GM18870 (cell line): Measurements from ENCODE around the gene MRPL49.
"Not testable (repeated sequence)": the region's sequence is repeated elsewhere in the genome, so short reads cannot be mapped to it uniquely, and the experiment has no call there.

Experiments used
- ATAC-seq: cut with Tn5 transposase; IDR thresholded peaks from one replicate; pipeline ENCODE4 v1.9.1; 2021; ENCODE audit warnings: moderate library complexity; ENCODE audit not compliant: unreplicated experiment

Gene MRPL49

DNA sequence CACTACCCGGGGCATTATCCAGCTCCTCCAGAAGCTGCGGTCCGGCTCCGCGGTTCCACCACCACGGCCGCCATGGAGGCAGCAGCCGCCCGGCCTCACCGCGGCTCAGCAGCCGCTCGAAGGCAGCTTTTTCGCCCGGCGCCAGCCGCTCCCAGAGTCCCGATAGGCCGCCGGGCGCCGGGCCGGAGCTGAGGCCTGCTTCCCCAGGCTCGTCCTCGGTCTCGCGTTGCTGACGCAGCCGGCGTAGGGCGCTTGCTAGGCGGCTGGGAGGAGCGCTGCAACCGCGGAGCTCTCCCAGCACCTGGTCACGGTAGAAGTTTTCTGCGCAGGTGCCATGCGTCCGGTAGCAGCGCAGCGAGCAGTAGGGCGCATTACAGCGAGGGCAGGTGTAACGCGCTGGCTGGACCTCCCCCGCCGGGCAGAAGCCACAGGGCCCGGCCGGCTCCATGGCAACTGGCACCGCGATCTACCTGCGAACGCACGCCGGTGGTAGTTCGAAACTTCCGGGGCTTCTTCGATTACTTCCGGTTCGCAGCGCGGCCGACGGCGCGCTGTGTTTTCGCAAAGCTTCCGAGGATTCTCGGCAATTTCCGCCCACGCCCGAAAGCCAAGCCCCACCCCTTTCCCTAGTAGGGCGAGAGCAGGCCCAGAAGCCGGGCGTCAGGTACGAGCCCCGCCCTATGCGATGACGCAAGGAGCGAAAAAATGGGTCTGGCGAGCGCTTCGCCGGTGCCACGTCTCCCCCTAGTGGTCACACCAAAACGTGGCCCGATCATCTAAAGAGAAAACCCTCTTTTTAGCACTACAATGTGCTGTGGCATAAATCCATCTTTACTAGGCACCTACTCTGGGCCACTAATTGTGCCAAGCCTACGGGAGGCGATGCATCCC, 4.7 kb upstream of the MRPL49 start, which contains the start of gene ZNHIT2:
TSS of gene ZNHIT2 (minus strand) at position 496 of the 891 bp plus-strand sequence. CDS start at position 448, 48 bp downstream.
- peak; percentile 60 for ATAC-seq

DNA sequence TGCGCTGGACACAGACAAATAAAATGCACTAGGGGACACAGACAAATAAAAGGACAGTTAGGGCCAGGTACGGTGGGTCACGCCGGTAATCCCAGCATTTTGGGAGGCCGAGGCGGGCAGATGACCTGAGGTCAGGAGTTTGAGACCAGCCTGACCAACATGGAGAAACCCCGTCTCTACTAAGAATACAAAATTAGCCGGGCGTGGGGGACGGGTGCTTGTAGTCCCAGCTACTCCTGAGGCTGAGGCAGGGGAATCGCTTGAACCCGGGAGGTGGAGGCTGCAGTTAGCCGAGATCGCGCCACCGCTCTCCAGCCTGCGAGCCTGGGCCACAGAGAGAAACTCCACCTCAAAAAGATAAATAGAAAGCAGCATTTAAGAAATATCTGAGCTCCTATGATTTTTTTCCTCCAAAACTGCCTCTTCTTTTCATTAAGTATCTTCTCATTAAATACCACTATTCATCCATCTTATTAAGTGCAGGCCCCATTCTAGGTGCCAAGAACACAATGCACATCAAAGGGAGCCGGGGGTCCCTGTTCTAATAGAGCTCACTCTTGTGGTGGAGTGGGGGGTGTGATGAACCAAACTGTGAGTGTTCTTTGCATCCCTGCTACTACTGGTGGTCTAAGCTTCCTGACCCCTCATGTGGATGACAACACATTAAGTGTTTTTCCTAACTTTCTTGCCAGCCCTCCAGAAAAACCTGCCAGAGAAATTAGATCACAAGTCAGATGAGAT, 3.9 kb upstream of the MRPL49 start:
- ATAC-seq: no peak

DNA sequence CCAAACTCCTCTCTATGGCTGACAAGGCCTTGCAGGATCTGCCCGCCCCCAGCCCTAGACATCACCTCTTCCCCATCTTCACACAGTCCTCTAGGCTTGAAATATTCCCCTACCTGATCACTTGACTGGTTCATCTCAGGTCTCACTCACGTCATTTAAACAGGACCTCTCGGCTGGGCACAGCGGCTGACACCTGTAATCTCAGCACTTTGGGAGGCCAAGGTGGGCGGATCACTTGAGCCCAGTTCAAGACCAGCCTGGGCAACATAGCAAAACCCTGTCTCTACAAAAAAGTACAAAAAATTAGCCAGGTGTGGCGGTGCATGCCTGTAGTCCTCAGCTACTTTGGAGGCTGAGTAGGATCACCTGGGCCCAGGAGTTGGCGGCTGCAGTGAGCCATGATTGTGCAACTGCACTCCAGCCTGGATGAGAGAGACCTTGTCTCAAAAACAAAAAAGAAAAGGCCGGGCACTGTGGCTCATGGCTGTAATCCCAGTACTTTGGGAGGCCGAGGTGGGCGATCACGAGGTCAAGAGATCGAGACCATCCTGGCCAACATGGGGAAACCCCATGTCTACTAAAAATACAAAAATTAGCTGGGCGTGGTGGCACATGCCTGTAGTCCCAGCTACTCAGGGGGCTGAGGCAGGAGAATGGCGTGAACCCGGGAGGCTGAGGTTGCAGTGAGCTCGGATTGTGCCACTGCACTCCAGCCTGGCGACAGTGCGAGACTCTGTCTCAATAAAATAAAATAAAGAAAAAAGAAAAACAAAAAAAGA, 3.0 kb upstream of the MRPL49 start:
- not testable (repeated sequence) for ATAC-seq

DNA sequence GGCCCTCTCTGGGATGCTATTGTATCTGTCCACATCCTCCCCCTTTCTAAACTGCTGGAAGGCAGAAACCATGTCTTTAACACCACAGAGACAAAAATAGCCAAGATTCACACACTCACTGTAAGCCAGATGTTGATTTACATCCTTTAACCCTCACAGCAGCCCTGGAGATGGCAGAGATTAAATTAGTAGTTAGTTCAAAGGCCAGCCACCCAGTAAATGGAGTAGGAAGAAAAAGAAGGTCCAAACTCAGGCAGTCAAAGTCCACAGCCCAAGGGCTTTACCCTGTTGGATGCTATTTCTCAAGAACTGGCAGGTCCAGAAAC, 2.5 kb upstream of the MRPL49 start:
- no peak for ATAC-seq

DNA sequence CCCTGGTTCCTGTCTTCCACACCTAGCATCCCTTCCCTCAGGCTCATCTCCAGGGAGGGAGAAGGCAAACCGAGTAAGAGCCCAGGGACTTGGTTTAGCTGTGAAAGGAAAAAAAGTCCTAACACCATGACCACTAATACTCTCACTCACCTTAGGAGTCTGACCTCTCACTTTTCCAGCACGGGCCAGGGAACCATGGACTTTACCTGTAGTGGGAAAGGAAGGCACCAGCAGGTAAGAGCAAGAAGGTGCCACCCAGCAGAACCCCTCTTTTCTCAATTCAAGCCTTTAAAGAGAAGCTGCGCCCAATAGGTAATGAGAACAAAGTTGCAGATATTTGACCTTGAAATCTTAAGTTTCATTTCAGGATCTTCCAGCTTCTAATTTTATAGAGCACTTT, 1.3 kb upstream of the MRPL49 start:
- no peak for ATAC-seq

DNA sequence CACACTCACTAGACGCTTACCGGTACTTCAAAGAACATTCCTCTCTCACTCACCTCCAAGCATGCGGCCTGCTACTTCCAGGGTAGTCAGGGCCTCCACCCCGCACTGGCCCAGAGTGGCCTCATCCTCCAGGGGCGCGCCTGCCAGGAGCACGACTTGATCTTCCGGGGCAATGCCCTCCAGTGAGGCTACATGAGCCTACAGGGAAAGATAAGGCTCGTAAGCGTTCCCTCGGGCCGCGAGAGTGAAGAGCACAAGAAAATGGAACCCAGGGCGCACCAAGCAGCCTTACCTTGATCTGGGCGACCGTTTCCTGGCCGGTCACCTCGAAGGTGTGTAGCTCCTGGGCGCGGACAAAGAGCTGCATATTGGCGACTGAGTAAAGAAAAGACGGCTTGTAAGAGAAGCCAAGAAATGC, 665 bp upstream of the MRPL49 start:
- ATAC-seq: no peak

DNA sequence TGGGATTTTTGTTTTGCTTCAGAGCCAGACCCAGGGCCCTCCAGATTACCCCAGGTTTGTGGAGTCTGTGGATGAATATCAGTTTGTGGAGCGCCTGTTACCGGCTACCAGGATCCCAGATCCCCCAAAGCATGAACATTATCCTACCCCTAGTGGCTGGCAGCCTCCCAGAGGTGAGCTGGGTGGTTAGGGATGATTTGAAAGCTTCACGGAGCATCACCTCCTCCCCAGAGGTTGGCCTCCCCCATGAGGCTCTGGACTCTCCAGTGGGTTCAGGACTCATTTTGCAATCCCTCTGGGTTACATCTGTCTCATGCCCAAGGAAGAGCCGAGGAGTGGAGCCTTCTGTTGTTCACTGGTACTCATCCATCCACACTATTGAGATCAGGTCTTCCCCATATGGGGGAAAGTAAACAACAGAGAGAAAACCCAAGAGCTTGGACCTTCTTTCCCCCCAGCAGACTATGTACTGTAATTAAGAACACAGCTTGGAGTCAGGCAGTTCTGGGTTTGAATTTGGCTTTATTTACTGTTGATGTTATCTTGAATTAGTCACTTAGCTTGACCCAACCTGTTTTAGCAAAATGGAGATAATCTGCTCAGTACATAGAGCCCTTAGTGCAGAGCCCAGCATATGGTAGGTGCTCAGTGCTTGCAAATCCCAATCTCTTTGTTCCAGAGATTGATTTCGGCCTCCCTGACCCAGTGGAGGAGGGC, 2.5 kb downstream of the MRPL49 start:
- no peak for ATAC-seq

DNA sequence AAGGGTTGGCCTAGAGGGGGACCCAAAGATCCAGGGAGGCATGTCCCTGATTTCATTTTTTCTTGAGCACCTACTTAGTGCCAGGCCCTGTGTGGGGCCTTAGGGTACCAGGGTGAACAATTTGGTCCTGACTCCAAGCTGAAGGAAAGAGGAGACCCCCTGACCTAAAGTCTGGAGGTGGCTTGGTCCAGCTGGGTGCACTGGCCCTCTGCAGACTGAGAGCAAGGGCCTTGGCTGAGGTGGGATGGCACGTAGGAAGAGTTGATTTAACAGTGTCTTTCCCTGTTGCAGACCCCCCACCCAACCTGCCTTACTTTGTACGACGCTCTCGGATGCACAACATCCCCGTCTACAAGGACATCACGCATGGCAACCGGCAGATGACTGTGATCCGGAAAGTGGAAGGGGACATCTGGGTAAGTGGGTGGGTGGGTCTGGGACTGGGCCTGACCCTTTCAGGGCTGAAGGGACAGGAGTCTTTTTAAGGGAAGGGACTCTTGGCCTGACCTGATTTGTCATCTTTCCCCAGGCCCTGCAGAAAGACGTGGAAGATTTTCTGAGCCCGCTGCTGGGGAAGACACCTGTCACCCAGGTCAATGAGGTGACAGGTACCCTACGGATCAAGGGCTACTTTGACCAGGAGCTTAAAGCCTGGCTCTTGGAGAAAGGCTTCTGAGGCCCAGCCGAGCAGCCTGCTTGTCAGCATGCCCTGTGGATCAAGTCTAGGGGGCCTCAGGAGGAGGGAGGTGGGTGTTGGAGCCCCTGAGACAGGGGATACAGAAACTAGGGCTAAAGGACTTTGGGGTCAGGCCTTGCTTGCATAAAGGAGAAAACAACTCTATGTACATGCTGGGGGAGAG, 3.3 kb downstream of the MRPL49 start:
- no peak for ATAC-seq

DNA sequence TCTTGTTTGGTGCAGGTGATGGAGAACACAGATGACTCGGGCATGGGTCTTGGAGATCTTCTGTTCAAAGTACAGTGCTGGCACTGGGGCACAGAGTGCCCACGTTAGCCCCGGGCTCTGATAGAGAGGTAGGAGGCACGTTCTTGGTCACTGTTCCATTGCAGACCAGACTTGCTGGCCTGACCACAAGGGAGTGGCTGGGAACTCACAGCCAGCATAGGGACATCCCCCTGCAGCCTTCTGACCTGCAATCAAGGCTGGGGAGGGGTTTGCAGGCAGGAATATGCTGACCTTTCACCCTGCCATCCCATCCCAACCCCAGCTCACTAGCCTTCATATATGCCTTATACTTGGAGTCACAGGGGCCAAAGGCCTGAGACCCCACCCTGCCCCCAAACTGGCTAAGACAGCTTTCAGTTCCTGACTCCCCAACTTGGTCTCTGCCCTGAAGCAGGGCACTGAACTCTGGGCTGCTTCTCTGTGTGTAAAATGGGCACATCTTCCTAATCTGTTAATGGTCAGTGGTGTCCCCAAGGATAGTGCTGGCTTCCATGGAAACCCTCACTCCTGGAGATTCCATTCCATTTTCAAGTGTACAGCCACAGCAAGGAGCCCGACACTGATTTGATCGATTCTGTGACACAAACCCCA, 4.6 kb downstream of the MRPL49 start:
- ATAC-seq: no peak

DNA sequence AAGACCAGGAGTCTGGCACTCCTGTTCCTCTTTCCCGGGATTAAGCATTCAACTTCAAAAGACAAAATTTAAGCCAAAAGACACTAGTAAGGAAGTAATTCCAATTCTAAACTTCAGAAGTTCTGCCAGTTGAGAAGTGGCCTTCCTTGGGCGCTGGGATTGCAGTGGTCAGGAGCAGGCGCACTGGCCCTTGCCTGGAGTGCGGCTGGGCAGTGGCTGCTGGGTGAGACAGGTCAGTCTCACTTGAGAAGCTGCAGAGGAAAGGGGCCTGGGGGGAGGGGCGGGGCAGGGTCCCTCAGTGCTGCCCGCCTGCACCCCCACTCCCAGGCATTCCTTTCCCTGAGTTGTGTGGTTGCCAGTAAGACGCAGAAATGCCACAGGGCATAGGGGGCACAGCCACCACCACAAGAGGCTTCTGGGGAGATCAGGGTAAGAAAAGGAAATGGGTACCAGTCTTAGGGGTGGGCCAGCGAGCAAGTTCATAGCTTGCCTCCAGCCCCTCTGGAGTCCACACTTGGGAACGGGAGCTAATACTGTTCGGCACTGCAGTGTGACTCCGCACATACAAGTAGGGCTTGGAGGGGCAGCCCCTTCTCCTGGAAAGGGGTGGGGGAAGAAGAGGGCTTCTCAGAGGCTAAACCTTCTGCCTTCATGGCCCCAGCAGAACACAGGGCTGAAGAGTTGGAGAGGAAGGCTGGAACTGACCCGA, 5.5 kb downstream of the MRPL49 start:
- no peak for ATAC-seq

DNA sequence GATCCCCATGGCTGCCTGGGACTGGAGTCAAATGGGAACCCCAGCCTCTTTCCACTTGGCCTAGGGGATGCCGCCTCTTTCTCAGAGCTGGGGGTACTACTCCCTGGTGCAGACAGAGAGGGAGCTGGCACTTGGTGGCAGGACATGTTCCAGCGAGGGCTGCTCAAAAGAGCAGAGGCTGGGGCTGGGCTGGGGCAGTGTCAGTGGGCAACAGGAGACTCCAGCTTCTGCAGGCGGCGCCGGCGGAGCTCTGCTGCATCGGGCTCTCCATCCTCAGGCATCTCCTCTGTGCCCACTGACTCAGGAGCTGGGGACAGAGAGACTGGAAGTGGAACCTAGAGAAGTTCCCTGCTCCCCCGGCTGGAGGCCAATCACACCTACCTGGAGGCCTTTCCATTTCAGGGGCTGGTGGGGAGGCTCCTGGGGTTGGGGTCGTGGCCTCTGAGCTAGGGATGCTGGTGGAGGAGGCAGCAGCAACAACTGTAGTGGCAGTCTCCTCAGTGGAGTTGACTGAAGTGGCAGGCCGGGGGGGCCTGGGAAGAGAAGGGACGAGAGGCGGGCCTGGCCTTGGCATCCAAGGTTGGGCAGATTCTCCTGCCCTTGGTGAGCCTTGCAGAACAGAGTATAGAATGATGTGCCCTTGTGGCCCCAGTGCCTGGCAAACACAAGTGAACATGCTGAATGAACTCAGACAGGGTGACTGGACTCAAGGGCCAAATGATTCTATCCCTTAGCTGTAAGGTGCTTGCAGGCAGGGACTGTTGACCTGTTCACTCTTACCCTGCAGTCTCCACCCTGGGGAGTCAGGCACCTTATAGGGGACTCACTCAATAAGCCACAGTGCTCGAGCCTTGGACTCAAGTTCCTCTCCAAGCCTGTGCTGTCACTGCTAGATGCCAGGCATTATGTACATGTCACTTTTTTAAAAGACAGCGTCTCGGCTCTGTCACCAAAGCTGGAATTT, 6.3 kb downstream of the MRPL49 start:
- no peak for ATAC-seq

DNA sequence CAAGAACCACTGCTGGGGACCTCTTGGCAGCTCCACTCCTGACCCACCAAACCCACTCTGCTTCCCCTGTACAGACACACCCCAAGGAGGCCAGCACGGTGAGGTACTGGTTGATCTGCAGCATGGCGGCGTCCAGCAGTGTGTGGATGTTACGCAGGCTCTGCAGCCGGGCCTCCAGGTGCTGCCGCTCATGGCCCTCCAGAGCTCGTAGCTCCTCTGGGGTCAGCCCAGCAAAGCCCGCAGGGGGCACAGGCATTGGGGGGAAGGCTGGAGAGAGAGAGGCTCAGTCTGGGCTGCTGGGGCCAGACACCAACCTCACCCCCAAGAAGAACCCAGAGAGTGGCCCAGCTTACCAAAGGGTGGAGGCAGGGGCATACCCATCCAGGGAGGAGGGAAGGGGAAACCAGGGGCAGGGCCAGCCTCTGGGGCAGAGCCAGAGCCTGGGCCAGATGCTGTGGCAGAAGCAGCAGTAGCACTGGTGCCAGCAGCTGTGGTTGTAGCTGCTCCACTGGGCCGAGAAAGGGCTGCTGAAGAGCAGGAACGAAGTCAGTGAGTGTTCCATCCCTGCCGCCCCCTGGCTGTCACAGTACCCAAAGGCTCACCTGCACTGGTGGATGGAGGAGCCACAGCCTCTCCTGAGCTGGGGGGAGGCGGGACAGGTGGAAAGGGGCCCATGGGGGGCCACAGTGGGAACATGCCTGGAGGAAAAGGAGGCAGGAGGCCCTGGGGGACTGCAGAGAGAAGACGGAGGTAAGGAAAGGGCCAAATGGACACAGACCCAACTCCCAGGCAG, 7.7 kb downstream of the MRPL49 start:
- ATAC-seq: no peak

DNA sequence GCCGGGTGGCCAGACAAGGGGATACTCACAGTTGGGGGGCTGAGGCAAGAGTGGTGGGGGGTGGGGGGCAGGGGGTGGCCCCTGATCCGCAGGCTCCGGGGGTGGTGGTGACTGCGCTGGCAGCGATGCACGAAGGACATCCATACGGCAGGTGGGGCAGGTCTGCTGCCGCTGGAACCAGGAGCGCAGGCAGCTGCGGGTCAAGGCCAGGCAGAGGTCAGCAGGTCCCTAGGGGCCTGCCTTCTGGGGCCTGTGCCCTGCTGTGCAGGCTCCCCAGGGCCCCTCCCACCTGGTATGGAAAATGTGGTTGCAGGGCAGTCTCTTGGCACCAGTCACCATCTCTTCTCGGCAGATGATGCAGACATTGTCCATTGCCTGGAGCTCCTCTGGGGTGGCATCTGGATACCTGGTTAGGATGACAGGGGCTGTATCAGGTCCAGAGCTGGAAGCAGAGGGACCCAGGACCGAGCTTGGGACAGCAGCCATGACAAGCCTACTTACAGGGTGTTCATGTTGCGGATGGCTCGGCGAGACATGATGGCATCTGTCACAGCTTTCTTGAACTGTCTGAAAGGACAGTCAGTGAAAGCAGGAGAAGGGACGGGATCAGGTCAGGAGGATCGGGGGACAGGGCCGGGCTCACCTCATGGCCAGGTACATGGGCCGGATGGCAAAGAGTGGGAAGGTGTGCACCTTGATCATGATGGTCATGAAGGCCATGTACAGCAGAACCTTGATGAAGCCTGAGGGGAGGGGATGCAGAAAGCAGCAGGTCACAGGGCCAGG, 8.7 kb downstream of the MRPL49 start:
- ATAC-seq: no peak

DNA sequence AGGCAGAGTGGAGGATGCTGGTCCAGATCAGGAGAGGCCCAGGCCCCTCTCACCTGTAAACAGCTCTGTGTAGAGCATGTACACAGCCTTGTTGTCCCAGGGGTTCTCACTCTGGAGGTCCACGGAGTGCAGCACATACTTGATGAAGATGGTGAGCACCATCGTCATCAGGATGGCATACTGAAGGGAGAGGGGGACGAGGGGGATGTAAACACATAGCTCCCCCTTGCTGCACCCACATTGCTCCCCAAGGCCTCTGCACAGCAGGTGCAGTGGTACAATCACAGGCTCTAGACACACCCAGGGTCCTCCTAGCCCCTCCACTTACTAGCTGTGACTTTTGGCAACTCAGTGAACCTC, 9.3 kb downstream of the MRPL49 start:
- ATAC-seq: no peak

DNA sequence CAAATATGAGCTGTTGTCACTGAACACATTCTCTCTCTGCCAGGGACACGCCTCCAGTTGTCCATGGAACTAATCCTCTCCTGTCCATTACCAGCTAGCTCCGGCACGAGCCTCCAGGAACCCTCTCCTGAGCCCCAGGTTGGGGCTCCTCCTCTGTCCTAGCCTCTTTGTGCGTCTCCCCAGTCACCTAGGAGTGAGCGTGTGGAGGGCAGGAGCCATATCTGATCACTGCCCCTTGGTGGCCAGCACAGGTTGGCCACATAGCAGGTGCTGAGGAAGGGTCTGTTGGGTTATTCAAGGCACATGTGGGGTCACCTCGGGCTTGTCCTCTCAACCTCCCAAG, 9.7 kb downstream of the MRPL49 start:
- ATAC-seq: no peak
